Activated naive CD8-positive, alpha-beta T cell (primary cell): ENCODE data around the gene DOHH.

ENCODE experiments used
- H3K27ac Mint-ChIP-seq: one replicate; pipeline ENCODE4 v1.8.0; 2021; ENCODE audit warnings: mixed read lengths
- H3K27me3 Mint-ChIP-seq: one replicate; pipeline ENCODE4 v1.8.0; 2021; ENCODE audit warnings: mixed read lengths
- H3K36me3 Mint-ChIP-seq: one replicate; pipeline ENCODE4 v1.8.0; 2021; ENCODE audit warnings: mixed read lengths
- H3K4me1 Mint-ChIP-seq: one replicate; pipeline ENCODE4 v1.8.0; 2021; ENCODE audit warnings: low read depth, mixed read lengths
- H3K4me3 Mint-ChIP-seq: one replicate; pipeline ENCODE4 v1.8.0; 2021; ENCODE audit warnings: mild to moderate bottlenecking, mixed read lengths
- H3K9me3 Mint-ChIP-seq: one replicate; pipeline ENCODE4 v1.8.0; 2021; ENCODE audit warnings: low read depth, mixed read lengths

Gene DOHH

GRCh38 chr19:3528080-3528479 lies 27.6 kb upstream of the DOHH start:
- Mint-ChIP-seq H3K9me3 (no peaks in the 10 kb centered on the region), H3K36me3 (no peaks in the 10 kb centered on the region), H3K27me3 (no peaks in the 10 kb centered on the region), H3K4me1 (no peaks in the 10 kb centered on the region), H3K27ac (no peak overlapping the region), H3K4me3 (no peak overlapping the region)

- H3K27me3 Mint-ChIP-seq: no peaks in the 10 kb centered on the region
- H3K27ac Mint-ChIP-seq: no peak overlapping the region
- no peaks in the 10 kb centered on the region for H3K4me1 Mint-ChIP-seq
- H3K36me3 Mint-ChIP-seq: no peaks in the 10 kb centered on the region
- H3K4me3 Mint-ChIP-seq: no peak overlapping the region
- H3K9me3 Mint-ChIP-seq: no peaks in the 10 kb centered on the region
Measured at GRCh38 chr19:3527238-3527910, 26.9 kb upstream of the DOHH start.

- Mint-ChIP-seq H3K36me3 (no peaks in the 10 kb centered on the region), H3K27ac (no peak overlapping the region), H3K4me3 (no peak overlapping the region)
Measured at GRCh38 chr19:3526507-3527237, 26.2 kb upstream of the DOHH start.

GRCh38 chr19:3524904-3525451 lies 24.5 kb upstream of the DOHH start:
- Mint-ChIP-seq H3K36me3 (peaks cover 4% of the 10 kb centered on the region), H3K4me1 (peaks cover 4% of the 10 kb centered on the region), H3K9me3 (no peaks in the 10 kb centered on the region), H3K27me3 (no peaks in the 10 kb centered on the region), H3K27ac (no peak overlapping the region), H3K4me3 (no peak overlapping the region)

More at GRCh38 chr19:3526507-3527237, 26.2 kb upstream of the DOHH start:
- no peaks in the 10 kb centered on the region for H3K4me1 Mint-ChIP-seq
- no peaks in the 10 kb centered on the region for H3K27me3 Mint-ChIP-seq
- H3K9me3 Mint-ChIP-seq: no peaks in the 10 kb centered on the region

- Mint-ChIP-seq H3K4me1 (peaks cover 4% of the 10 kb centered on the region), H3K27me3 (no peaks in the 10 kb centered on the region), H3K9me3 (no peaks in the 10 kb centered on the region), H3K27ac (no peak overlapping the region), H3K36me3 (peaks cover 4% of the 10 kb centered on the region), H3K4me3 (no peak overlapping the region)
Measured at GRCh38 chr19:3524078-3524842, 23.8 kb upstream of the DOHH start.

GRCh38 chr19:3523361-3524077 lies 23.0 kb upstream of the DOHH start:
- H3K36me3 Mint-ChIP-seq: peaks cover 4% of the 10 kb centered on the region
- H3K27ac Mint-ChIP-seq: no peak overlapping the region
- no peak overlapping the region for H3K4me3 Mint-ChIP-seq
- H3K9me3 Mint-ChIP-seq: no peaks in the 10 kb centered on the region
- H3K4me1 Mint-ChIP-seq: peaks cover 5% of the 10 kb centered on the region
- H3K27me3 Mint-ChIP-seq: no peaks in the 10 kb centered on the region

- H3K9me3 Mint-ChIP-seq: no peaks in the 10 kb centered on the region
- peaks cover 4% of the 10 kb centered on the region for H3K36me3 Mint-ChIP-seq
- H3K4me1 Mint-ChIP-seq: peaks cover 10% of the 10 kb centered on the region
- H3K27ac Mint-ChIP-seq: no peak overlapping the region
- no peaks in the 10 kb centered on the region for H3K27me3 Mint-ChIP-seq
- no peak overlapping the region for H3K4me3 Mint-ChIP-seq
Measured at GRCh38 chr19:3522421-3523360, 22.2 kb upstream of the DOHH start.

GRCh38 chr19:3521104-3521445 lies 20.6 kb upstream of the DOHH start:
- peaks cover 17% of the 10 kb centered on the region for H3K4me1 Mint-ChIP-seq
- H3K4me3 Mint-ChIP-seq: no peak overlapping the region
- no peaks in the 10 kb centered on the region for H3K27me3 Mint-ChIP-seq
- H3K9me3 Mint-ChIP-seq: no peaks in the 10 kb centered on the region
- H3K36me3 Mint-ChIP-seq: peaks cover 4% of the 10 kb centered on the region
- no peak overlapping the region for H3K27ac Mint-ChIP-seq

GRCh38 chr19:3520166-3521103 lies 20.0 kb upstream of the DOHH start:
- H3K4me3 Mint-ChIP-seq: no peak overlapping the region
- no peaks in the 10 kb centered on the region for H3K27me3 Mint-ChIP-seq
- no peak overlapping the region for H3K27ac Mint-ChIP-seq
- no peaks in the 10 kb centered on the region for H3K9me3 Mint-ChIP-seq
- H3K4me1 Mint-ChIP-seq: peaks cover 22% of the 10 kb centered on the region
- H3K36me3 Mint-ChIP-seq: peaks cover 4% of the 10 kb centered on the region

GRCh38 chr19:3519126-3519525 lies 18.7 kb upstream of the DOHH start:
- Mint-ChIP-seq H3K27ac (no peak overlapping the region), H3K4me1 (peaks cover 30% of the 10 kb centered on the region), H3K36me3 (peaks cover 4% of the 10 kb centered on the region), H3K27me3 (no peaks in the 10 kb centered on the region), H3K4me3 (no peak overlapping the region), H3K9me3 (no peaks in the 10 kb centered on the region)

- H3K27ac Mint-ChIP-seq: no peak overlapping the region
- H3K4me1 Mint-ChIP-seq: peaks cover 31% of the 10 kb centered on the region
- H3K36me3 Mint-ChIP-seq: peaks cover 4% of the 10 kb centered on the region
- no peaks in the 10 kb centered on the region for H3K9me3 Mint-ChIP-seq
- H3K27me3 Mint-ChIP-seq: no peaks in the 10 kb centered on the region
- H3K4me3 Mint-ChIP-seq: no peak overlapping the region
Measured at GRCh38 chr19:3518659-3519058, 18.2 kb upstream of the DOHH start.

GRCh38 chr19:3518255-3518654 lies 17.8 kb upstream of the DOHH start:
- no peak overlapping the region for H3K27ac Mint-ChIP-seq

GRCh38 chr19:3517638-3518037 lies 17.2 kb upstream of the DOHH start:
- Mint-ChIP-seq H3K4me3 (no peak overlapping the region), H3K27ac (no peak overlapping the region), H3K27me3 (no peaks in the 10 kb centered on the region), H3K4me1 (peaks cover 31% of the 10 kb centered on the region), H3K36me3 (peaks cover 4% of the 10 kb centered on the region), H3K9me3 (no peaks in the 10 kb centered on the region)

More at GRCh38 chr19:3518255-3518654, 17.8 kb upstream of the DOHH start:
- H3K27me3 Mint-ChIP-seq: no peaks in the 10 kb centered on the region
- H3K36me3 Mint-ChIP-seq: peaks cover 4% of the 10 kb centered on the region
- H3K4me3 Mint-ChIP-seq: no peak overlapping the region
- peaks cover 31% of the 10 kb centered on the region for H3K4me1 Mint-ChIP-seq
- H3K9me3 Mint-ChIP-seq: no peaks in the 10 kb centered on the region
